MM.1S (cell line): ENCODE results near the gene TMPRSS6.
A peak's percentile ranks its signal among the peaks of the same experiment; 100 is the strongest.

Source experiments
- DNase-seq: peaks from one replicate; pipeline ENCODE4 v3.0.0-alpha.2; 2015
- H2AFZ ChIP-seq: fragments of 300-600 bp; sonication (generic); 2 replicates; pipeline ENCODE4 v1.6.0; 2016; ENCODE audit warnings: antibody characterized with exemption, low read length
- H3F3A ChIP-seq: fragments of 300-600 bp; sonication (generic); 2 replicates; pipeline ENCODE4 v1.6.1; 2016; ENCODE audit warnings: mild to moderate bottlenecking, antibody characterized with exemption, low read length, moderate library complexity, mixed read lengths; ENCODE audit not compliant: insufficient read depth
- H3K27ac ChIP-seq: fragments of 300-600 bp; sonication (generic); 2 replicates; pipeline ENCODE4 v1.5.1; 2016; ENCODE audit warnings: mild to moderate bottlenecking, low read length
- H3K27me3 ChIP-seq: fragments of 300-600 bp; sonication (generic); replicated peaks from 2 replicates; pipeline ENCODE4 v1.6.0; 2016; ENCODE audit warnings: low read length; ENCODE audit not compliant: insufficient read depth
- H3K36me3 ChIP-seq: fragments of 300-600 bp; sonication (generic); replicated peaks from 2 replicates; pipeline ENCODE4 v1.6.1; 2016; ENCODE audit warnings: mild to moderate bottlenecking, low read length, mixed read lengths; ENCODE audit not compliant: insufficient read depth
- H3K4me1 ChIP-seq: fragments of 300-600 bp; sonication (generic); 2 replicates; pipeline ENCODE4 v1.6.1; 2016; ENCODE audit warnings: low read length, mixed read lengths
- H3K4me2 ChIP-seq: fragments of 300-600 bp; sonication (generic); 2 replicates; pipeline ENCODE4 v1.6.0; 2016; ENCODE audit warnings: low read depth, low read length
- H3K4me3 ChIP-seq: fragments of 300-600 bp; sonication (generic); 2 replicates; pipeline ENCODE4 v1.5.1; 2016; ENCODE audit warnings: low read length, mixed read lengths
- H3K79me2 ChIP-seq: fragments of 300-600 bp; sonication (generic); 2 replicates; pipeline ENCODE4 v1.6.1; 2016; ENCODE audit warnings: mixed run types, low read length, mixed read lengths
- H3K9ac ChIP-seq: fragments of 300-600 bp; sonication (generic); 2 replicates; pipeline ENCODE4 v1.6.1; 2016; ENCODE audit warnings: low read length, mixed read lengths
- H3K9me2 ChIP-seq: fragments of 300-600 bp; sonication (generic); replicated peaks from 2 replicates; pipeline ENCODE4 v1.6.1; 2016; ENCODE audit warnings: mild to moderate bottlenecking, low read length, mixed read lengths; ENCODE audit not compliant: insufficient read depth
- H3K9me3 ChIP-seq: fragments of 300-600 bp; sonication (generic); replicated peaks from 2 replicates; pipeline ENCODE4 v1.6.1; 2016; ENCODE audit warnings: mild to moderate bottlenecking, low read length, mixed read lengths; ENCODE audit not compliant: insufficient read depth
- H4K20me1 ChIP-seq: fragments of 300-600 bp; sonication (generic); 2 replicates; pipeline ENCODE4 v1.6.1; 2016; ENCODE audit warnings: mild to moderate bottlenecking, low read length, moderate library complexity, mixed read lengths; ENCODE audit not compliant: insufficient read depth
- CTCF ChIP-seq: fragments of 300-600 bp; sonication (generic); IDR thresholded peaks from 2 replicates; pipeline ENCODE4 v1.5.1; 2016; ENCODE audit warnings: antibody characterized with exemption, low read length, mixed read lengths
- EZH2 ChIP-seq: fragments of 300-600 bp; sonication (generic); optimal IDR thresholded peaks from 2 replicates; pipeline ENCODE3; 2017; ENCODE audit warnings: low read depth, mild to moderate bottlenecking, antibody characterized with exemption, low read length, mixed read lengths
- EZH2phosphoT487 ChIP-seq: fragments of 300-600 bp; sonication (generic); IDR thresholded peaks from 2 replicates; pipeline ENCODE4 v1.6.1; 2018; ENCODE audit warnings: antibody characterized with exemption, low read length

TMPRSS6 gene

GRCh38 chr22:37043828-37044538 lies 65.5 kb downstream of the TMPRSS6 start:
- H3K4me3 ChIP-seq, result no peak overlapping the region
- no peak for TF ChIP-seq EZH2
- peak; percentile 79 for TF ChIP-seq CTCF
- no peaks in the 10 kb centered on the region for H3K79me2 ChIP-seq
- no peak overlapping the region for H3K9ac ChIP-seq
- H3K9me3 ChIP-seq, result no peaks in the 10 kb centered on the region
- H2AFZ ChIP-seq, result no peak overlapping the region
- no peaks in the 10 kb centered on the region for H4K20me1 ChIP-seq
- H3K4me2 ChIP-seq, result no peak overlapping the region
- H3K27me3 ChIP-seq, result peaks cover 14% of the 10 kb centered on the region; the same call in 1 of the 2 replicates
- DNase-seq, result peak; percentile 73
- no peaks in the 10 kb centered on the region for H3K9me2 ChIP-seq
- H3K4me1 ChIP-seq, result 0 out of 2 replicates have a peak, but pooled peaks cover 6% of the 10 kb centered on the region
- no peaks in the 10 kb centered on the region for H3F3A ChIP-seq
- H3K27ac ChIP-seq, result no peak overlapping the region
- no peaks in the 10 kb centered on the region for H3K36me3 ChIP-seq

GRCh38 chr22:37043209-37043827 lies 66.2 kb downstream of the TMPRSS6 start:
- Histone ChIP-seq H3K4me3 (no peak overlapping the region), H3K9ac (no peak overlapping the region), H3K9me3 (no peaks in the 10 kb centered on the region), H3K4me2 (no peak overlapping the region), H3K79me2 (no peaks in the 10 kb centered on the region), H3F3A (no peaks in the 10 kb centered on the region), H4K20me1 (no peaks in the 10 kb centered on the region), H3K4me1 (0 out of 2 replicates have a peak, but pooled peaks cover 6% of the 10 kb centered on the region), H2AFZ (no peak overlapping the region), H3K36me3 (no peaks in the 10 kb centered on the region), H3K27me3 (peaks cover 14% of the 10 kb centered on the region; the same call in 1 of the 2 replicates), H3K9me2 (no peaks in the 10 kb centered on the region), H3K27ac (no peak overlapping the region)
- TF ChIP-seq EZH2 (no peak), CTCF (no peak), EZH2phosphoT487 (no peak)
- DNase-seq, result no peak

- H3K9ac ChIP-seq, result no peak overlapping the region
- H3K4me2 ChIP-seq, result no peak overlapping the region
- no peak for TF ChIP-seq EZH2
- no peak for TF ChIP-seq CTCF
- no peak for TF ChIP-seq EZH2phosphoT487
- no peak overlapping the region for H2AFZ ChIP-seq
- no peaks in the 10 kb centered on the region for H3K9me2 ChIP-seq
- H3K9me3 ChIP-seq, result no peaks in the 10 kb centered on the region
- H3K4me1 ChIP-seq, result 0 out of 2 replicates have a peak, but pooled peaks cover 3% of the 10 kb centered on the region
- H3K27me3 ChIP-seq, result peaks cover 33% of the 10 kb centered on the region
- no peaks in the 10 kb centered on the region for H4K20me1 ChIP-seq
- H3K79me2 ChIP-seq, result no peaks in the 10 kb centered on the region
- DNase-seq, result no peak
- no peaks in the 10 kb centered on the region for H3F3A ChIP-seq
- H3K27ac ChIP-seq, result no peak overlapping the region
- no peaks in the 10 kb centered on the region for H3K36me3 ChIP-seq
- H3K4me3 ChIP-seq, result no peak overlapping the region
Observed at GRCh38 chr22:37039466-37039865, 70.0 kb downstream of the TMPRSS6 start.
